Measurements from ENCODE around the gene ICAM2. TPM values are rescaled to one million over a fixed set of nuclear protein-coding genes. Genes with fewer than 3 reads are reported as not detected.
"Not testable (repeated sequence)": the region's sequence is repeated elsewhere in the genome, so short reads cannot be mapped to it uniquely, and the experiment has no call there.

Gene ICAM2
- total RNA-seq, 1 donor from 2014 or later, result 62.2 TPM

DNA sequence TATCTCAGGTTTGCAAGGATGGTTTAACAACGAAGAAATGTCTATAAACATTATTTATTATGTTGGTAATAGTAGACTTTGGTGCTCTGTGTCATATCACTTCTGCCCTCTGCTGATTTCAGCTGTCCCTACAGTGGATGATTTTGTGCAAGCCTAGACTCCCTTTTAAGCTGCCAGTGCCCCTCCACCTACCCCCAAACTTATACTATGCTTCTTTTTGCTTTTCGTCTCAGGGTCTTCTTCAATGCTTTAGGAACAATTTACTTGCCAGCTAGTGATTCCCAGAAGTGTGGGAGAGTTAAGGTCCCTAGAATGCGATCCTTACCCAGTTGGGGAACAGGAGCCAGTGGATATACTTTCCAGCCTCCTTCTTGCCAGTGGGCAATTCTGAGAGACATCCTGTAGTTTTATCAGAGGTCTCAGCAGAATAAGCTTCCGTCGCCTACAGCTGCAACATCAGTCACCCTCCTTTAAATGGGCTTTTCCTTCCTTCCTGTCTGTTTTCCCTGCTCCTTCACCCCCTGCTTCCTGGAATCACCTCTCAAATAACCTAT is 4.1 kb downstream of the ICAM2 start:
- intact Hi-C loops (cut with micrococcal nuclease), result loop anchor here (1.0 kb wide), 1 partner anchor 9 kb away; no protein-coding TSS in a partner anchor
- peaks cover 13% of the 10 kb centered on the region for H3K36me3 Mint-ChIP-seq (ENCODE audit: low read depth)

GRCh38 chr17:64015447-64015846 is 5.0 kb downstream of the ICAM2 start:
- Mint-ChIP-seq H3K4me1 (peaks cover 41% of the 10 kb centered on the region), H3K36me3 (ENCODE audit: low read depth) (peaks cover 17% of the 10 kb centered on the region), H3K4me3 (peak overlapping the region; percentile 79), H3K27ac (peak overlapping the region; percentile 88), H3K27me3 (no peaks in the 10 kb centered on the region), H3K9me3 (no peaks in the 10 kb centered on the region)
- no peak for DNase-seq
- intact Hi-C loops (cut with micrococcal nuclease), result no loop called here

More for the DNA sequence above, 4.1 kb downstream of the ICAM2 start:
- Mint-ChIP-seq H3K4me1 (peaks cover 46% of the 10 kb centered on the region), H3K27me3 (no peaks in the 10 kb centered on the region), H3K27ac (peak overlapping the region; percentile 88), H3K4me3 (peak overlapping the region; percentile 79), H3K9me3 (no peaks in the 10 kb centered on the region)
- DNase-seq, result peak; percentile 73

- Mint-ChIP-seq H3K27me3 (no peaks in the 10 kb centered on the region), H3K36me3 (ENCODE audit: low read depth) (peaks cover 26% of the 10 kb centered on the region), H3K4me1 (peaks cover 19% of the 10 kb centered on the region), H3K27ac (no peak overlapping the region), H3K4me3 (no peak overlapping the region), H3K9me3 (no peaks in the 10 kb centered on the region)
- intact Hi-C loops (cut with micrococcal nuclease), result no loop called here
- DNase-seq, result no peak
Measured at GRCh38 chr17:64009571-64010402, 10.6 kb downstream of the ICAM2 start.

GRCh38 chr17:64008830-64009229 is 11.6 kb downstream of the ICAM2 start:
- Mint-ChIP-seq H3K4me3 (no peak overlapping the region), H3K27ac (no peak overlapping the region), H3K4me1 (peaks cover 12% of the 10 kb centered on the region), H3K9me3 (no peaks in the 10 kb centered on the region), H3K27me3 (no peaks in the 10 kb centered on the region), H3K36me3 (ENCODE audit: low read depth) (peaks cover 32% of the 10 kb centered on the region)
- no peak for DNase-seq
- intact Hi-C loops (cut with micrococcal nuclease), result no loop called here

- Mint-ChIP-seq H3K4me1 (peaks cover 12% of the 10 kb centered on the region), H3K4me3 (no peak overlapping the region), H3K9me3 (no peaks in the 10 kb centered on the region), H3K36me3 (ENCODE audit: low read depth) (peaks cover 36% of the 10 kb centered on the region), H3K27ac (no peak overlapping the region), H3K27me3 (no peaks in the 10 kb centered on the region)
- no peak for DNase-seq
- intact Hi-C loops (cut with micrococcal nuclease), result no loop called here
Measured at GRCh38 chr17:64008346-64008745, 12.1 kb downstream of the ICAM2 start.

- Mint-ChIP-seq H3K9me3 (no peaks in the 10 kb centered on the region), H3K4me3 (no peak overlapping the region), H3K27ac (peak overlapping the region; percentile 20), H3K27me3 (no peaks in the 10 kb centered on the region), H3K4me1 (peaks cover 12% of the 10 kb centered on the region), H3K36me3 (ENCODE audit: low read depth) (peaks cover 36% of the 10 kb centered on the region)
- intact Hi-C loops (cut with micrococcal nuclease), result no loop called here
- DNase-seq, result no peak
Measured at GRCh38 chr17:64007838-64008282, 12.6 kb downstream of the ICAM2 start.

DNA sequence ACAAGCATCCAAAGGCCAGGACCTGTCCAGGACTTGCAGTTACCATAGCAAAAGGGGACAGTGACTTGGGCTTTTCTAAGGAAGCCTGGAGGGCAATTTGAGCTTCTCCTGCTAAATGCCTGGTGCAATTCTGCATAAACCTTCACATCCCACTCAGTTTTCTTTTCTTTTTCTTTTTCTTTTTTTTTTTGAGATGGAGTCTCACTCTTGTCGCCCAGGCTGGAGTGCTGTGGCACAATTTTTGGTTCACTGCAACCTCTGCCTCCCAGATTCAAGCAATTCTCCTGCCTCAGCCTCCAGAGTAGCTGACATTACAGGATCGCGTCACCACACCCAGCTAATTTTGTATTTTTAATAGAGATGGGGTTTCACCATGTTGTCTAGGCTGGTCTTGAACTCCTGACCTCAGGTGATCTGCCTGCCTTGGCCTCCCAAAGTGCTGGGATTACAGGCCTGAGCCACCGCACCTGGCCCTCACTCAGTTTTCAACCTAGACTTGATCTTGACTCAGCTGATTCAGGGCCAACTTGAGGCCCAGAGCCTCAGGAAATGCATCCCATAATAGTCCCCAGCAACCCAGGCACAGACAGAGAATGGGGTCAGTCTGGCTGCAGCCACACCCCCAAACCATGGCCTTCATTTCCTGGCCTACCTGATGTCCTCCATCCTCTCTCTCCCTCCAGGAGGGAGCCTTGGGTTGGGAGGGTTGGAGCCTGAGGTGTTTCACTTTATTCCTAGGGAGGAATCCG is 13.2 kb downstream of the ICAM2 start:
- H3K27me3 Mint-ChIP-seq, H3K27ac Mint-ChIP-seq: not testable (repeated sequence)

DNA sequence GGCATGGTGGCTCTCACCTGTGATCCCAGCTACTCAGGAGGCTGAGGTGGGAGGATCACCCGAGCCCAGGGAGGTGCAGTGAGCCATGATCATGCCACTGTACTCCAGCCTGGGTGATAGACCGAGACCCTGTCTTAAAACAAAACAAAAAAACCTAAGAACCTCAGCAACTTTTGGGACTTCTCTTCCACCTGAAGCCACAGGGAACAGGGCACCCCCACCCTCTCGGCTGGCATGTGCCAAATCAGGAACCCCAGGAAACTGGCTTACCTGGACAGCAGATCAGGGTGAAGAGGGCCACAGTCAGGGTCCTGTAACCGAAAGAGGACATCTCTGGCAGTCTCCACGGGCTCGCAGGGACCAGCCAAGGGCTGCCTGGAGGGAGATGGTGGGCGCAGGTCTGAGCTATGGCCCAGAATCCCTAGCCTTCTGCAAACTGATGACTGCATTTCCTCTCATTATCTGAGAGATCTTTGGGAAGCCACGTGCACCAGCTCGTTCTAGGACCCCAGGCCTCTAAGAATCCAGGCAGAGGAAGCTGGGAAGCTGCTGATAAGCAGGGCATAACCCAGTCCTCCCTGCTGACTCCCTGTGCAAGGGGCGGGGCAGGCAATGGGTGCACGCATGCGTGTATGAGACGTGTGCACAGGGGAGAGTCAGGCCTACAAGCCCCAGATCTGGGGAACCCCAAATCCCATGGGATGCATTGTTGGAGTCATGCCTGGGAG is 13.9 kb downstream of the ICAM2 start:
- Mint-ChIP-seq H3K27ac (no peak overlapping the region), H3K4me1 (peaks cover 12% of the 10 kb centered on the region), H3K36me3 (ENCODE audit: low read depth) (peaks cover 38% of the 10 kb centered on the region), H3K4me3 (no peak overlapping the region), H3K27me3 (no peaks in the 10 kb centered on the region), H3K9me3 (no peaks in the 10 kb centered on the region)
- intact Hi-C loops (cut with micrococcal nuclease), result no loop called here
- DNase-seq, result no peak

More for the DNA sequence above, 13.2 kb downstream of the ICAM2 start:
- H3K9me3 Mint-ChIP-seq; H3K4me3 Mint-ChIP-seq; DNase-seq; intact Hi-C loops (cut with micrococcal nuclease): not testable (repeated sequence)
- peaks cover 36% of the 10 kb centered on the region for H3K36me3 Mint-ChIP-seq (ENCODE audit: low read depth)
- peaks cover 12% of the 10 kb centered on the region for H3K4me1 Mint-ChIP-seq

DNA sequence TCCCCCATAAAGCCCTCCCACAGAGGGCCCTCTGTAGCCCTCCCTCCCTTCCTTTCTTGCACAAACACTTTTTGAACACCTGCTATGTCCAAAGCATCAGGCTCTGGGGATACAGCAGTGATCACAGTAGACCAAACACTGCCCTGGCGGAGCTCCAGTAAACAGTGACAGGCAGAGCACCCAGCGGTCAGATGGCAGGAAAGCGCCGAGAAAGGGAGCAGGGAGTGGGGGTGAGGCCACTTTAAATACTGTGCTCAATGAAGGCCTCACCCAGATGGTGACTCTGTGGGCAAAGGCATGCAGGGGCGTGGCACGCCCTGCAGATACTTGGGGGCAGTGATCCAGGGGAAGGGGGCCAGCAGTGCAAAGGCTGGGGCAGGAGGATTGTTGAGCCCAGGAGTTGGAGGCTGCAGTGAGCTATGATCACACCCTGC is 14.7 kb downstream of the ICAM2 start:
- H3K9me3 Mint-ChIP-seq, result no peaks in the 10 kb centered on the region
- intact Hi-C loops (cut with micrococcal nuclease), result no loop called here
- no peak for DNase-seq
- no peak overlapping the region for H3K4me3 Mint-ChIP-seq
- H3K36me3 Mint-ChIP-seq (ENCODE audit: low read depth), result peaks cover 34% of the 10 kb centered on the region
- H3K27ac Mint-ChIP-seq, result no peak overlapping the region
- H3K27me3 Mint-ChIP-seq, result no peaks in the 10 kb centered on the region
- H3K4me1 Mint-ChIP-seq, result peaks cover 12% of the 10 kb centered on the region

DNA sequence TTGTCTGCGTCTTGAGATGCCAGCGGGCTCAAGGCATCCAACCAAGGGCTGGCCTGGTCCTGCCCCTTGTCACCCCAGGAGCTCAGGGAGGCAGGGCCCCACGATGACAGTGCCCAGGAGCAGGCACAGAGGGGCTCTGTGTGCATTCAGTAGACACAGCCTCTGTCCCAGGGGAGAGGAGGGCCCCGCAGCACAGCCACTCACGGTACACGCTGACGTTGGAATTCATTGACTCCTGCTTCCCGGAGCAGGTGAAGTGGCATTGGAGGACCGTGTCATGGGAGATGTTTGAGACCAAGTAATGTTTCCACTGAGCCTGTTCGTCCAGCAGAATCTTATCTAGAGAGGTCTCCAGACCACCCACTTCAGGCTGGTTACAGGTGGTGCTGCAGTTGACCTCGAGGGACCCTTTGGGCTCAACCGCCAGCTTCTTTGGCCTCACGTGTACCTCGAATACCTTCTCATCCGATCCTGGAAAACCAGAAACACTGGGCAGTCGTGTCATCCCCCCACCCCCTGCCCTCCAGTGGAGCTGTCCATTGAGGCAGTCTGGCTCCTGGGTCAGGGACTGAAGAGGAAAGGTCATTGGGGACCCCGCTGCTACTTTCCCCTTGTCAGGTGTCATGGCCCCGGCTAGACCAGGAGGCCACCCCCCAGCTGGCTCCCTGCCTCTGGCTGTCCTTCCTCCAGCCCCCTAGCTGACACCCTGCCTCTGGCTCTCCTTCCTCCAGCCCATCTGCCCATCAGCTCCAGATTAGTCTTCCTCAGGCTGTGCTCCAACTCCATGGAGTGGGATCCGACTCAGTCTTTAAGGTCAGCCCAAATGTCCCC is 15.3 kb downstream of the ICAM2 start:
- Mint-ChIP-seq H3K4me3 (no peak overlapping the region), H3K9me3 (no peaks in the 10 kb centered on the region), H3K36me3 (ENCODE audit: low read depth) (peaks cover 32% of the 10 kb centered on the region), H3K27ac (peak overlapping the region; percentile 41), H3K4me1 (peaks cover 11% of the 10 kb centered on the region), H3K27me3 (no peaks in the 10 kb centered on the region)
- no peak for DNase-seq
- intact Hi-C loops (cut with micrococcal nuclease), result no loop called here

GRCh38 chr17:64004218-64004770 is 16.1 kb downstream of the ICAM2 start:
- no peak for DNase-seq
- Mint-ChIP-seq H3K27ac (no peak overlapping the region), H3K27me3 (no peaks in the 10 kb centered on the region), H3K36me3 (ENCODE audit: low read depth) (peaks cover 31% of the 10 kb centered on the region), H3K4me1 (peaks cover 11% of the 10 kb centered on the region), H3K9me3 (no peaks in the 10 kb centered on the region), H3K4me3 (no peak overlapping the region)
- intact Hi-C loops (cut with micrococcal nuclease), result no loop called here

GRCh38 chr17:64003526-64004121 is 16.8 kb downstream of the ICAM2 start:
- no peak overlapping the region for H3K4me3 Mint-ChIP-seq
- no peaks in the 10 kb centered on the region for H3K9me3 Mint-ChIP-seq
- intact Hi-C loops (cut with micrococcal nuclease), result no loop called here
- DNase-seq, result no peak
- H3K4me1 Mint-ChIP-seq, result peaks cover 14% of the 10 kb centered on the region
- H3K36me3 Mint-ChIP-seq (ENCODE audit: low read depth), result peaks cover 30% of the 10 kb centered on the region
- no peak overlapping the region for H3K27ac Mint-ChIP-seq
- no peaks in the 10 kb centered on the region for H3K27me3 Mint-ChIP-seq

All from activated CD4-positive, alpha-beta T cell treated with anti-CD3 and anti-CD28 coated beads, Interleukin-2, amount 10 ng/mL, durations not matched to agents 24 days and 14 days (primary cell).